ENCODE results near the gene THOC6. TPM values are rescaled to one million over a fixed set of nuclear protein-coding genes. Genes with fewer than 3 reads are reported as not detected.

The THOC6 gene
- polyA plus RNA-seq, 2 of the 4 experiments (the other 2 are of a cell fraction), result 32.5 to 53.2 TPM

- CTCF ChIA-PET, result interaction anchor here (0.9 to 3.9 kb wide), 9 partner anchors 10 to 74 kb away, joined by 3 to 27 read pairs (median 4); partner anchors contain the start of gene PAQR4
- no peak for ATAC-seq
These were observed 42.0 kb upstream of the THOC6 start for GRCh38 chr16:2981899-2982250.

DNA sequence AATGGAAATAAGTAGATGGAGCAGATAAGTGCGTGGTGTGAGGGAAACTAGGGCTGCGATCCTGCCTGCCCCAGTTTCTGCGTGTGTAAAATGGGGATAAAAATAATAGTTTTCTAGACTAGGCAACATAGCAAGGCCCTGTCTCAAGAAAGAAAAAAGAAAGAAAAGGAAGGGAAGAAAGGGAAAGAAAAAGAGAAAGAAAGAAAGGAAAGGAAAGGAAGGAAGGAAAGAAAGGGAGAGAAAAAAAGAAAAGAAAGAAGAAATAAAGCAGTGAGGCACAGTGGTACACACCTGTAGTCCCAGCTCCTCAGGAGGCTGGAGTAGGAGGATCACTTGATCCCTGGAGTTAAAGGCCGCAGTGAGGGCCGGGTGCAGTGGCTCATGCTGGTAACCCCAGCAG, 41.4 kb upstream of the THOC6 start:
- Histone ChIP-seq H3K4me3 (no peak overlapping the region), H3K27ac (no peak overlapping the region), H3K4me1 (peaks cover 18% of the 10 kb centered on the region; the same call in 2 of the 3 replicates), H3K9me3 (no peaks in the 10 kb centered on the region), H3K4me2 (no peak overlapping the region)
- 85% methylated on average over 5 of the region's 5 CpGs for WGBS (ENCODE audit: missing lambda C conversion rate)
- ChIA-PET CTCF (interaction anchor here (0.7 to 3.9 kb wide), 11 partner anchors 8 to 92 kb away, joined by 3 to 27 read pairs (median 5); partner anchors contain the start of gene PAQR4), POLR2A (no interaction called here)
- TF ChIP-seq BHLHE40 (IDR thresholded peaks at IDR 0.05; ENCODE audit: low read depth, low read length), result no peak
- TF ChIP-seq CBX2 (IDR thresholded peaks at IDR 0.05; ENCODE audit: borderline replicate concordance, low read depth), result no peak
- no peak for TF ChIP-seq POLR2A (IDR thresholded peaks at IDR 0.05; ENCODE audit: low read length)
- no peak for TF ChIP-seq HOXB13 (CRISPR knock-in tag; IDR thresholded peaks at IDR 0.05; ENCODE audit: low read depth)
- TF ChIP-seq ZSCAN20 (CRISPR knock-in tag; IDR thresholded peaks at IDR 0.05), result no peak
- no peak for TF ChIP-seq SREBF2 (IDR thresholded peaks at IDR 0.05)
- no peak for TF ChIP-seq SMC3 (IDR thresholded peaks at IDR 0.05)
- no peak for TF ChIP-seq FOSB (CRISPR knock-in tag; IDR thresholded peaks at IDR 0.05)
- no peak for TF ChIP-seq RARB (CRISPR knock-in tag; IDR thresholded peaks at IDR 0.05)
- TF ChIP-seq RNF2 (IDR thresholded peaks at IDR 0.05; ENCODE audit: borderline replicate concordance, low read depth), result no peak
- TF ChIP-seq NFE2L2 (conservative IDR thresholded peaks at IDR 0.05; ENCODE audit: low read length), result no peak
- no peak for TF ChIP-seq JUN (IDR thresholded peaks at IDR 0.05)
- no peak for TF ChIP-seq FOXS1 (CRISPR knock-in tag; IDR thresholded peaks at IDR 0.05)
- no peak for TF ChIP-seq REST (IDR thresholded peaks at IDR 0.05)
- no peak for TF ChIP-seq KDM5A (IDR thresholded peaks at IDR 0.05)
- TF ChIP-seq RFX5 (IDR thresholded peaks at IDR 0.05), result no peak
- no peak for TF ChIP-seq PHF8 (IDR thresholded peaks at IDR 0.05; ENCODE audit: borderline replicate concordance, low read depth)
- FAIRE-seq (no peak), DNase-seq (ENCODE audit: low read depth in 1 of 2, low spot score in 1 of 2) (no peak), ATAC-seq (no peak)

More at GRCh38 chr16:2981899-2982250, 42.0 kb upstream of the THOC6 start:
- FAIRE-seq, result no peak
- DNase-seq (ENCODE audit: low read depth in 1 of 2, low spot score in 1 of 2), result no peak
- H3K4me2 ChIP-seq, result no peak overlapping the region
- H3K9me3 ChIP-seq, result no peaks in the 10 kb centered on the region
- 67% methylated on average over 4 of the region's 4 CpGs for WGBS (ENCODE audit: missing lambda C conversion rate)
- H3K4me1 ChIP-seq, result peaks cover 18% of the 10 kb centered on the region; the same call in 2 of the 3 replicates
- no peak overlapping the region for H3K27ac ChIP-seq
- POLR2A ChIA-PET, result no interaction called here
- no peak overlapping the region for H3K4me3 ChIP-seq
- TF ChIP-seq FOSB (CRISPR knock-in tag; IDR thresholded peaks at IDR 0.05) (no peak), HOXB5 (CRISPR knock-in tag; IDR thresholded peaks at IDR 0.05) (no peak), EHMT2 (IDR thresholded peaks at IDR 0.05; ENCODE audit: low read depth) (no peak), NFE2L2 (conservative IDR thresholded peaks at IDR 0.05; ENCODE audit: low read length) (no peak), USF2 (IDR thresholded peaks at IDR 0.05) (no peak), CHD2 (IDR thresholded peaks at IDR 0.05; ENCODE audit: low read length, partially characterized antibody) (no peak), ESRRA (IDR thresholded peaks at IDR 0.05; ENCODE audit: borderline replicate concordance, low read length) (no peak), CEBPB (IDR thresholded peaks at IDR 0.05) (no peak), EP300 (IDR thresholded peaks at IDR 0.05) (no peak)
- TF ChIP-seq, protein P1, sequence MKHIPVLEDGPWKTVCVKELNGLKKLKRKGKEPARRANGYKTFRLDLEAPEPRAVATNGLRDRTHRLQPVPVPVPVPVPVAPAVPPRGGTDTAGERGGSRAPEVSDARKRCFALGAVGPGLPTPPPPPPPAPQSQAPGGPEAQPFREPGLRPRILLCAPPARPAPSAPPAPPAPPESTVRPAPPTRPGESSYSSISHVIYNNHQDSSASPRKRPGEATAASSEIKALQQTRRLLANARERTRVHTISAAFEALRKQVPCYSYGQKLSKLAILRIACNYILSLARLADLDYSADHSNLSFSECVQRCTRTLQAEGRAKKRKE (CRISPR knock-in tag; IDR thresholded peaks at IDR 0.05; ENCODE audit: low read depth), result no peak
